HAP-1 (cell line): Measurements from ENCODE around the gene ADTRP.

ENCODE experiments used
- DNase-seq, 2 experiments: peaks; one replicate each; pipeline ENCODE4 v3.0.0-alpha.2; 2016 to 2020; ENCODE audit warnings: low spot score in 2 of 2
- H3K27me3 ChIP-seq: fragments of 250-450 bp; sonication (Bioruptor Pico); 2 replicates; pipeline ENCODE4 v1.5.1; 2020; ENCODE audit warnings: low read depth, mild to moderate bottlenecking, moderate library complexity
- H3K36me3 ChIP-seq: fragments of 250-450 bp; sonication (Bioruptor Pico); replicated peaks from 2 replicates; pipeline ENCODE4 v1.5.1; 2020; ENCODE audit warnings: mild to moderate bottlenecking
- H3K4me1 ChIP-seq: fragments of 250-450 bp; sonication (Bioruptor Pico); 2 replicates; pipeline ENCODE4 v1.5.1; 2020; ENCODE audit warnings: mild to moderate bottlenecking
- H3K4me3 ChIP-seq: fragments of 250-450 bp; sonication (Bioruptor Pico); 2 replicates; pipeline ENCODE4 v1.5.1; 2020; ENCODE audit warnings: mild to moderate bottlenecking, moderate library complexity
- H3K9me3 ChIP-seq: fragments of 250-450 bp; sonication (Bioruptor Pico); 2 replicates; pipeline ENCODE4 v1.5.1; 2020; ENCODE audit warnings: mild to moderate bottlenecking, moderate library complexity
- in situ Hi-C: fragments of 300-500 bp; cut with MboI; formaldehyde crosslinking; loops from 3 replicates; pipeline ENCODE4 v1.14.3; 2020; ENCODE audit warnings: low sequenced_read_pairs, inconsistent platforms, mixed read lengths

ADTRP gene

DNA sequence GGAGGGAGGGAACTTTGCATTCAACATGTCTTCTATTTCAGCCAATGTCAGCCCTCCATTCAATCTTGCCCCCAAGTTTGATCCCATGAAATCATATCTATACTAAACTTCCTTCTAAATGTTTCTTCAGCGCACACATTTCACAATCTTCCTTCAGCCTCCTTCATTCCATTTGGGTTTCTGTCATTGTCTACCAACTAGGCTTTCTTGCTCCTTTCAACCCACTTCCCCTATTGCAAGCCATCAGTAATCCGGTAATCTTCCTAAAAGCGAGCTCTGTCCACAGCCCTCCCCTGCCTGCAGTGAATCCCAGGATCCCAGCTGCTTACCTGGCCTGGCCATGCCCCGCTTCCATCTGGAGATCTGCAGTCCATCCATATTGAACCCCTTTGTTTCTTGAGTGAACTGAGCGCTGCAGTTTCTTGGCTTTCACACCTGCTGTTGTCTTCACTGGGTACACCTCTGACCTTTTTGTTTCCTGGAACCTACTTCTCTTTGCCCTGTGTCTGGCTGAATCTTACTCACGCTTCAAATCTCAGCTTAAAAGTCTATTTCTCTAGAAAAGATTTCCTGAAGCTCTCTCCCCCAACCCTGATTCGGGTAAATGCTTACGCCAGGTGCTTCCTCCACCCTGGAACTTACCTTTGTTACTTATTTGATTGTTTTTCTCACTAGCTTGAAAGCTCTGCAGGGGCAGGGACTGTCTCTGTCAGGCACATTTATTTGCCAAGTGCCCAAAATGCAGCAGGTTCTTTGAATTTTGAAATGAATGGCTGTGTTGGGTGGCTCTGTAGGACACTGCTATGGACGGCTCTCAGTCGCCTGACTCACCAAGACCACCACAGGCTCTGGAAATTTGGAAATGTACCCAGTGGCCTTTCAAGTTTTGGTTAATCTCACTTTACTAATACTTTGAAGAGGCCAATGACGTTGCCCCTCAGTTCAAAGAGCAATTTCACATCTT, 50.3 kb downstream of the ADTRP start:
- no peaks in the 10 kb centered on the region for H3K9me3 ChIP-seq
- H3K4me3 ChIP-seq, result no peak overlapping the region
- no peak for DNase-seq
- in situ Hi-C loops, result no loop called here
- peaks cover 20% of the 10 kb centered on the region for H3K27me3 ChIP-seq
- no peaks in the 10 kb centered on the region for H3K4me1 ChIP-seq
- no peaks in the 10 kb centered on the region for H3K36me3 ChIP-seq

DNA sequence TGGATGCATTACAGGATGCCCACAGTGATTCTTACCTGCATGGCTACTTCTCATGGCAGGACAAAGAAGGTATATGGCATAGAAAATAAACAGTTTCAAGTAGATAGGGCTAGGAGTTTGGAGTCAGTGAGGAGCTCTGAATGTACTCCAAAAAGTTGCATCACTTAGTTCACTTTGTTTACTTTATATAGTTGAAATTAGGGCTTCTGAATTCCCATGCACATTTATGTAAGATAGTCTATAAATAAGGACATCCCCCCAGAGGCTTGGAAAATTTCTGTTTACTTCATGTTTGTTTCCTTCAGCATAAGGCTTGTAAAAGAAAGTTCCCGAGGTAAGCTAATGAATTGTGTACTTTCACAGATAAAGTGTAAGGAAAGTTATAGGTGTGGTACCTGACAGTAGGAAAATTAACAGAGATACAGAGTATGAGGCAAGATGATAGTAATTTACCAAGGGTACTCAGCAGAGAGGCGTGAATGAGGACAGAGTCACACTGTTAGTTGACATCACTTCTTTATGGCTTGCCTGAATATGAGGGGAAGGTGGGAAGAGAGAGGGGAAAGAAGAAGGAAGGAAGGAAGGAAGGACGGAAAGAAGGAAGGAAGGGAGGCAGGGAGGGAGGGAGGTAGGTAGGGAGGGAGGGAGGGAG, 51.1 kb downstream of the ADTRP start:
- H3K9me3 ChIP-seq, result no peaks in the 10 kb centered on the region
- no peak for DNase-seq
- in situ Hi-C loops, result no loop called here
- H3K27me3 ChIP-seq, result peaks cover 20% of the 10 kb centered on the region
- no peak overlapping the region for H3K4me3 ChIP-seq
- no peaks in the 10 kb centered on the region for H3K36me3 ChIP-seq
- no peaks in the 10 kb centered on the region for H3K4me1 ChIP-seq

DNA sequence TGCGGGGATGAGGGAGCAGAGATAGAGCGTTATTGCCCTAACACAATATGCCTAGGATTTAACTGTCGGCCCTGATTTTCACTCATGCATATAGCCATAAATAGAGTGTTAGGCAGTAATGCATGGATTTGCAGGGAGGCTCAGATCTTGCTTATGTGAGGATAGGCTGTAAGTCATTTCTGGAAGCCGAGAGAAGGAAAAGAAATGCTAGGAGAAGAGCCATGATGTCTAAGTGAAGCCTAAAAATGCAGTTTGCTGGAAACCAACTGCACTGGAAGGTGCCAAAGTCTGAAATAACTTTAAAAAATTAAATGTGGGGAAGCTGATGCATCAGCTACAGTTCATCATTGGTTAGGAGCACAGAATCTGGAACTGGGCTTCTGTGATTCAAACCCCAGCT, 54.3 kb downstream of the ADTRP start:
- no peaks in the 10 kb centered on the region for H3K9me3 ChIP-seq
- in situ Hi-C loops, result no loop called here
- no peak overlapping the region for H3K4me3 ChIP-seq

DNA sequence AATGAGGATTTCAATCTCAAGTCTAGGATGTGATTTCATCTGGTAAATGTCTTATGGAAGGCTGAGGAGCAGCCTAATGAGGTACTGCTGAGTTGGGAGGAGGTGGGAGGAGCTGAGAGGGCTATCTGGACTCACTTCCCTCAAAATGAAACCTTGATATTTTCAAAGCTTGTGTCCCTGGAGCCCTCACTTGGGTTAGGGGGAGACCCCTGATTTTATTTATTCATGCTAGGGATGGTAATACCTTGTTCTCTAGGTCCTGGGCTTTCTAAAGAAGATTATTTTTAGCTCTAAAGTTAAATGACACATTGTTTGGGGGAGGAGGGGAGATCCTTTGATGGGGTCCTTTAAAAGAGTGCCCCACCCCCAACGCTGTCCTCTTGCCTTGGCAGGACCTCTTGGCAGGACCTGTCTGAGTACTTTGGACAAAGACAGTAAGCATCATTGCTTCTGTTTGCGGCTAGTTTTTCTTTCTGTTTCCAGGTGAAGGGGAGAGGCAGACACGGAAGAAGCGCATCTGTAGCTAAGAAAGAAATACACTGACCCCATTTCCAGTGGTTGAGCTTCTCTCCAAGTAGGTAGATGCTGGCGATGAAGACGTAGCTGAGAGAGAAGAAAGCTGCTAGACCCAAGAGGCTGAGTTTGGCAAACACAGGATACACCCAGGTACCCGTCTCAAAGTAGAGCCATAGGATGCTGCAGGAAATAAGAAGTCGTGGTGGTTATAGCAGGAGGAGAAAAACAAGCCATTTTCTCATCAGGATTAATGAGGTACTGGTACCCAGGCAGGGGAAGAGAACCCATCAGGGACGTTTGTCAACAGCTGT, 55.6 kb downstream of the ADTRP start:
- H3K4me3 ChIP-seq, result no peak overlapping the region
- H3K36me3 ChIP-seq, result no peaks in the 10 kb centered on the region
- in situ Hi-C loops, result no loop called here
- H3K9me3 ChIP-seq, result no peaks in the 10 kb centered on the region
- no peaks in the 10 kb centered on the region for H3K4me1 ChIP-seq
- no peak for DNase-seq
- H3K27me3 ChIP-seq, result peaks cover 4% of the 10 kb centered on the region

More for the DNA sequence above, 54.3 kb downstream of the ADTRP start:
- Histone ChIP-seq H3K4me1 (no peaks in the 10 kb centered on the region), H3K27me3 (peaks cover 16% of the 10 kb centered on the region), H3K36me3 (no peaks in the 10 kb centered on the region)
- DNase-seq, result no peak

GRCh38 chr6:11722220-11722619, 56.4 kb downstream of the ADTRP start:
- DNase-seq, result no peak
- in situ Hi-C loops, result no loop called here
- Histone ChIP-seq H3K9me3 (no peaks in the 10 kb centered on the region), H3K4me3 (no peak overlapping the region), H3K4me1 (no peaks in the 10 kb centered on the region), H3K27me3 (no peaks in the 10 kb centered on the region; the same call in 1 of the 2 replicates), H3K36me3 (no peaks in the 10 kb centered on the region)

DNA sequence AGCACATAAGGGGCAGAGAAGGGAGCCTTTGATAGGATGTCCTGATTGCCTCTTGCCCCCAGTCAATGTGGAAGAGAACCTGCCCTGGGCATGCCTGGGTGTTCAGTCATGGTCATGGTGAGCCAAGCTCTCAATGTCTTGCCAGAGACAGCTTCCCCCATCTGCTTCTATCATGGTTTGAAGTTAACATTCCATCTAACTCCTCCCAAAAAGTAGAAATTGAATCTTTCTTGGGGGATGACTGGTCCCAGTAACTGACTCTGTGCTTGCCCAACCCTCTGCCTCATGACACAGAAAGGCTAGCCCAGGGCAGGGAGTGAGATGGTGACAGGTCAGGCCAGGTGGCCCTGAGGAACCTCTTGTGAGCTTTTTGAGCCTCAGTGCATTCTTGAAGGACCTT, 60.1 kb downstream of the ADTRP start:
- peaks cover under 1% of the 10 kb centered on the region for H3K27me3 ChIP-seq
- no peak for DNase-seq
- H3K4me3 ChIP-seq, result no peak overlapping the region
- no peaks in the 10 kb centered on the region for H3K36me3 ChIP-seq
- no peaks in the 10 kb centered on the region for H3K9me3 ChIP-seq
- no peaks in the 10 kb centered on the region for H3K4me1 ChIP-seq
- in situ Hi-C loops, result no loop called here

DNA sequence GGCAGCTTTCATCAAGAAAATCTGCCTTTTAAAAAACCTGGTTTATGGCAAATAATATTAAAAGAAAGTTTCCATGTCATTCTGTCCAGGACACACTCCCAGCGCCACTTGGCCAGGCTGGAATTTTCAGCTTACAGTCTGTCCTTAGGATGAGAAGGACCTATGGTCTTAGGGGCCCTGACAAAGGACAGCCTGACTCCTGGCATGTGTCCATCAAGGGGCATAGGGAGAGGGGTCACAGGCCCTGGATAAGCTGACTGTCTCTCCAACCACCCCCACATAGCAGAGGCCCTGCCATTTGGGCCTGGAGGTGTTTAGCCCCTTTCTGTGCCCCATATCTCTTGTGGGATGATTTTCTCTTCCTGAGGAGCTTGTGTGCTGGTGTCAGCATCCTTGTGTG, 60.6 kb downstream of the ADTRP start:
- in situ Hi-C loops, result no loop called here
- Histone ChIP-seq H3K27me3 (peaks cover 2% of the 10 kb centered on the region), H3K9me3 (no peaks in the 10 kb centered on the region)

GRCh38 chr6:11714798-11715285, 63.8 kb downstream of the ADTRP start:
- H3K4me3 ChIP-seq, result no peak overlapping the region
- H3K9me3 ChIP-seq, result no peaks in the 10 kb centered on the region
- in situ Hi-C loops, result no loop called here
- H3K27me3 ChIP-seq, result peaks cover 2% of the 10 kb centered on the region; the same call in 1 of the 2 replicates
- no peak for DNase-seq
- no peaks in the 10 kb centered on the region for H3K4me1 ChIP-seq
- H3K36me3 ChIP-seq, result no peaks in the 10 kb centered on the region

More for the DNA sequence above, 60.6 kb downstream of the ADTRP start:
- no peaks in the 10 kb centered on the region for H3K4me1 ChIP-seq
- no peak overlapping the region for H3K4me3 ChIP-seq
- DNase-seq, result no peak
- no peaks in the 10 kb centered on the region for H3K36me3 ChIP-seq

DNA sequence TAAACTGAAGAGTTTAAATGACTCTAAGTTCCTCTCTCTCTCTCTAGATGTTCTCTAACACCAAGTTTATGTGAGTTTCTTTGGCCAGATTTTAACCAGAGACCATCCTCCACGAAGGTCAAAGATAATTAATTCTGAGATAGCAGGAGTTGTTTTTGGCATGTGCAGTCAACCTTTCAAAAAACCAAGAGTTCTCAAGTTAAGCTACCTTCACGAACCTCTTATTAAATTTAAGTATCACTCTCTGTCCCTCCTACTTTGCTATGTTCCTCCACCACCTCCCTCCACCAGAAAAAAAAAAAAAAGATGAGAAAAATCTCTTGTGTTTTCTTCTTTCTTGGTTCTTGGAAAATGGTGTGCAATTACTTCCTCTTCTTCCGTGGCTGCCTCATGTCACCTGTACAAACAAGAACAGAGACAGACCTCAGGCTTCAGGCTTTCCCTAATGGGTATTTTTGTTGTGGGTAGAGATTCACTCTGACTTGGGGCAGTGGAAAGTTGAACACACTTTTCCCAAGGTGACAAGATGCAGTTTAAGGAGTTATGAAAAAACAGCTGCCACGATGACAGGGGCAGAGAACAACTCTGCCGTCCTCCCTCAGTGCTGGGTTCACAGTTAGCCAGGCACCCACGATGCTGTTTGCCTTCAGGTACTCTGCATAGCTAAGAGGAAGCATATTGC, 64.3 kb downstream of the ADTRP start:
- Histone ChIP-seq H3K27me3 (peaks cover 2% of the 10 kb centered on the region; the same call in 1 of the 2 replicates), H3K9me3 (no peaks in the 10 kb centered on the region), H3K4me3 (no peak overlapping the region), H3K4me1 (no peaks in the 10 kb centered on the region), H3K36me3 (no peaks in the 10 kb centered on the region)
- DNase-seq, result no peak
- in situ Hi-C loops, result no loop called here

DNA sequence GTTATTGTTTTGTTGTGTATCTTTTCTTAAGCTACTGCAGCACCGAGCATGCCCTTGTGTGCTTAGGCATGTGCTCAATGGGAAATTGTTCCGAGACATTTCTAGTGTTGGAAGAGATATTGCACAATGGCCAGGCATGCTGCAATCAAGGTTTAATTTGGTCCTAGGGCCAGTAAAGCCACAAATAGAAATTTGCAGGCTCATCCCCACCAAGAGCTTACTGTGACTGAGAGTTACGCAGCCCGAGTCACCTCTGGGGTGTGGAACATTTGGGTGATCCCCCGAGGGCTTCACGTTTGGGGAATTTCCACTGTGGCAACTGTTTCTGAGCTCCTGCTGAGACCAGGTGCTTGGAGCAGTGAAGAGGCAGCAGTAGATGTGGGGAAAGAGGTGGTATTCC, 65.8 kb downstream of the ADTRP start:
- H3K4me1 ChIP-seq, result no peaks in the 10 kb centered on the region
- DNase-seq, result no peak

GRCh38 chr6:11711984-11712711, 66.5 kb downstream of the ADTRP start:
- Histone ChIP-seq H3K36me3 (no peaks in the 10 kb centered on the region), H3K4me3 (no peak overlapping the region), H3K9me3 (no peaks in the 10 kb centered on the region), H3K4me1 (no peaks in the 10 kb centered on the region), H3K27me3 (peaks cover 2% of the 10 kb centered on the region; the same call in 1 of the 2 replicates)
- in situ Hi-C loops, result no loop called here
- DNase-seq, result no peak

More for the DNA sequence above, 65.8 kb downstream of the ADTRP start:
- peaks cover 2% of the 10 kb centered on the region; the same call in 1 of the 2 replicates for H3K27me3 ChIP-seq
- no peaks in the 10 kb centered on the region for H3K9me3 ChIP-seq
- H3K36me3 ChIP-seq, result no peaks in the 10 kb centered on the region
- no peak overlapping the region for H3K4me3 ChIP-seq
- in situ Hi-C loops, result no loop called here
